Smooth muscle cell (in vitro differentiated cells): ENCODE data around the gene RING1. TPM values are rescaled to one million over a fixed set of nuclear protein-coding genes. Genes with fewer than 3 reads are reported as not detected.

Experiments used
- DNase-seq: peaks from one replicate; lab custom pipeline; 2025; ENCODE audit not compliant: unreplicated experiment; lab: John Stamatoyannopoulos, UW
- H2AFZ ChIP-seq: fragments of 200-600 bp; sonication (generic); 2 replicates; pipeline ENCODE4 v1.6.0; 2016; ENCODE audit warnings: antibody characterized with exemption, low read depth, mild to moderate bottlenecking
- H3F3A ChIP-seq: fragments of 200-600 bp; sonication (generic); 2 replicates; pipeline ENCODE4 v1.6.0; 2017; ENCODE audit warnings: antibody characterized with exemption, low read depth
- H3K27ac ChIP-seq: fragments of 200-600 bp; sonication (generic); 2 replicates; pipeline ENCODE4 v1.5.1; 2016; ENCODE audit warnings: low read depth, mild to moderate bottlenecking
- H3K27me3 ChIP-seq: fragments of 200-600 bp; sonication (generic); 2 replicates; pipeline ENCODE4 v1.6.1; 2016; ENCODE audit warnings: low read depth, mild to moderate bottlenecking
- H3K36me3 ChIP-seq: fragments of 200-600 bp; sonication (generic); 2 replicates; pipeline ENCODE4 v1.5.1; 2016; ENCODE audit warnings: low read depth
- H3K4me1 ChIP-seq: fragments of 200-600 bp; sonication (generic); 2 replicates; pipeline ENCODE4 v1.5.1; 2016; ENCODE audit warnings: low read depth
- H3K4me2 ChIP-seq: fragments of 200-600 bp; sonication (generic); 2 replicates; pipeline ENCODE4 v1.6.0; 2016; ENCODE audit warnings: mild to moderate bottlenecking
- H3K4me3 ChIP-seq: fragments of 200-600 bp; sonication (generic); 2 replicates; pipeline ENCODE4 v1.5.1; 2016; ENCODE audit warnings: mild to moderate bottlenecking
- H3K79me2 ChIP-seq: fragments of 200-600 bp; sonication (generic); 2 replicates; pipeline ENCODE4 v1.6.0; 2016; ENCODE audit warnings: low read depth, mild to moderate bottlenecking
- H3K9ac ChIP-seq: fragments of 200-600 bp; sonication (generic); 2 replicates; pipeline ENCODE4 v1.6.0; 2016; ENCODE audit warnings: low read depth
- H3K9me3 ChIP-seq: fragments of 200-600 bp; sonication (generic); replicated peaks from 2 replicates; pipeline ENCODE4 v1.5.1; 2016; ENCODE audit warnings: low read depth
- H4K20me1 ChIP-seq: fragments of 200-600 bp; sonication (generic); 2 replicates; pipeline ENCODE4 v1.6.0; 2016; ENCODE audit warnings: low read depth
- WGBS: methylation state at CpG from one replicate; pipeline ENCODE4 v1.1.7; 2016; ENCODE audit warnings: low lambda C conversion rate; 5-methylcytosine and 5-hydroxymethylcytosine counted together
- polyA plus RNA-seq: library from polyadenylated mRNA; unstranded; fragments of >200 nt; fragmentation: Nextera tagmentation; extraction: Ambion mirVana; gene quantifications from 2 replicates; pipeline ENCODE4 v1.2.1, GENCODE V29; 2016
- total RNA-seq: library from RNA; depleted of rRNA; stranded (reverse); fragments of >200 nt; gene quantifications from 2 replicates; pipeline ENCODE4 v1.2.3, GENCODE V29; 2014
- TF ChIP-seq, protein P1 (sequence below): fragments of 200-600 bp; sonication (generic); IDR thresholded peaks from 2 replicates; pipeline ENCODE4 v1.5.1; 2017; ENCODE audit warnings: borderline replicate concordance, mild to moderate bottlenecking, antibody characterized with exemption; ENCODE audit not compliant: insufficient read depth, poor library complexity, severe bottlenecking

Gene RING1
- total and polyA plus RNA-seq, 2 experiments from 2014 or later: 31.6 to 32.2 TPM

DNA sequence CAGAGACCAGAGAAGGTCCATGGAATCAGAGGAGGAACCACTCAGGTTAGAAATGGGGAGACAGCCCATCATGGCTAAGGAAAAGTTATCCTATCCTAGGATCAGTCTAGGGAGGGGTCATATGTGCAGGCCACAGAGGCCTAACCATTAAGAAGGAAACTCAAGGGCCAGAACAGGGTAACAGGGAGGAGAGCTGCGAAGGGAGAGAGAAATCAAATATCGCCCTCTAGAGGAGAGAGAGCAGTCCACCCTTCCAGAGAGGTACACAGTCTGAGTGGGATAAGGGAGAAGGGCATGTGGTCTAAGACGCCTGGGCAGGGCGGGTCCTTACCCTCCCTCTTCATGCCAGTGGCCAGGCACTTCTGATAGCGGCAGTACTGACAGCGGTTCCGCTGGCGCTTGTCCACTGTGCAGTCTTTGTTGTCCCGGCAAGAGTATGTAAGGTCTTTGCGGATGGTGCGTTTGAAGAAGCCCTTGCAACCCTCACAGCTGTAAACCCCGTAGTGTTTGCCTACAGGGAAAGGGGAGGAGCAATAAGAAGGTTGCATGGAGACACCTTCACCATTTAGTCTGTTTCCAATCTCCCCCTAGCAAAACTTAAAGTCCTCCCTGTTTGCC, 10.8 kb upstream of the RING1 start:
- H3K4me2 ChIP-seq: no peak overlapping the region

DNA sequence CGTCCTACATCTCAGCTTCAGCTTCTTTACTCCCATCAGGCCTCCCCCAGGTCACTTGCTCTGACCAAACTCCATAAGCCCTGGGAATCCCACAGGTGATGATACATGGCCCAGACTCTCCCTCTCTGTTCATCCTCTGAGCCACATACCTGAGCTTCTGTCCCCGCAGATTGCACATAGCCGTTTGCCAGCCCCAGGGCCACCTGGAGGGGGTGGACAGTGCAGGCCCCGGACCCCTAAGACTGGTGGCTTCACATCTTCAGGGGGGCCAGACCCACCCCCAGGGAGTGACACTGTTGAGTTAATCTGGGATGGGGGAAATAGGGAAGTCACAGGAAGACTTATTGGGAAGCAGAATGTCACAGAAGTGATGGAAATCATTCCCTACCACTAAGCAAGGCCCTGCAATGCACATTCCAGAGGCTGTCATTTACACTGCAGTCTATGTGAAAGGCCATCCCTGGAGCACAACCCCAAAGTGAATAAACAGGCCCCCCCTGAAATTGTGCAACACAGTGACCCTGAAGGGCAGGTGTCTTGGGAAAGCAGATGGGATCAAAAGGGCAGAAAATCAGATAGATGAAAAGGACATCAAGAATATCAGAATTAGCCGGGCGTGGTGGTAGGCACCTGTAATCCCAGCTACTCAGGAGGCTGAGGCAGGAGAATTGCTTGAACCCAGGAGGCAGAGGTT, 10.0 kb upstream of the RING1 start:
- Histone ChIP-seq H3K27me3 (no peaks in the 10 kb centered on the region), H3K4me1 (peaks cover 19% of the 10 kb centered on the region), H4K20me1 (peaks cover 83% of the 10 kb centered on the region), H3F3A (peaks cover 14% of the 10 kb centered on the region), H3K9me3 (no peaks in the 10 kb centered on the region), H3K4me2 (peak overlapping the region; percentile 36), H3K4me3 (no peak overlapping the region), H2AFZ (no peak overlapping the region), H3K27ac (no peak overlapping the region), H3K36me3 (peaks cover 6% of the 10 kb centered on the region), H3K79me2 (peaks cover 39% of the 10 kb centered on the region), H3K9ac (no peak overlapping the region)
- 96% methylated on average over 6 of the region's 6 CpGs for WGBS
- no peak for DNase-seq
- TF ChIP-seq, protein P1, sequence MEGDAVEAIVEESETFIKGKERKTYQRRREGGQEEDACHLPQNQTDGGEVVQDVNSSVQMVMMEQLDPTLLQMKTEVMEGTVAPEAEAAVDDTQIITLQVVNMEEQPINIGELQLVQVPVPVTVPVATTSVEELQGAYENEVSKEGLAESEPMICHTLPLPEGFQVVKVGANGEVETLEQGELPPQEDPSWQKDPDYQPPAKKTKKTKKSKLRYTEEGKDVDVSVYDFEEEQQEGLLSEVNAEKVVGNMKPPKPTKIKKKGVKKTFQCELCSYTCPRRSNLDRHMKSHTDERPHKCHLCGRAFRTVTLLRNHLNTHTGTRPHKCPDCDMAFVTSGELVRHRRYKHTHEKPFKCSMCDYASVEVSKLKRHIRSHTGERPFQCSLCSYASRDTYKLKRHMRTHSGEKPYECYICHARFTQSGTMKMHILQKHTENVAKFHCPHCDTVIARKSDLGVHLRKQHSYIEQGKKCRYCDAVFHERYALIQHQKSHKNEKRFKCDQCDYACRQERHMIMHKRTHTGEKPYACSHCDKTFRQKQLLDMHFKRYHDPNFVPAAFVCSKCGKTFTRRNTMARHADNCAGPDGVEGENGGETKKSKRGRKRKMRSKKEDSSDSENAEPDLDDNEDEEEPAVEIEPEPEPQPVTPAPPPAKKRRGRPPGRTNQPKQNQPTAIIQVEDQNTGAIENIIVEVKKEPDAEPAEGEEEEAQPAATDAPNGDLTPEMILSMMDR: no peak

More for the DNA sequence above, 10.8 kb upstream of the RING1 start:
- no peak overlapping the region for H3K27ac ChIP-seq
- H2AFZ ChIP-seq: no peak overlapping the region
- TF ChIP-seq, protein P1: peak; percentile 62
- no peak overlapping the region for H3K4me3 ChIP-seq
- H3K9me3 ChIP-seq: no peaks in the 10 kb centered on the region
- H3K4me1 ChIP-seq: peaks cover 23% of the 10 kb centered on the region
- H3K79me2 ChIP-seq: peaks cover 31% of the 10 kb centered on the region
- H3K27me3 ChIP-seq: peaks cover 4% of the 10 kb centered on the region
- H4K20me1 ChIP-seq: peaks cover 76% of the 10 kb centered on the region
- peaks cover 5% of the 10 kb centered on the region for H3K36me3 ChIP-seq
- no peak overlapping the region for H3K9ac ChIP-seq
- no peak for DNase-seq
- H3F3A ChIP-seq: peaks cover 17% of the 10 kb centered on the region
- 42% methylated on average over 12 of the region's 12 CpGs for WGBS

DNA sequence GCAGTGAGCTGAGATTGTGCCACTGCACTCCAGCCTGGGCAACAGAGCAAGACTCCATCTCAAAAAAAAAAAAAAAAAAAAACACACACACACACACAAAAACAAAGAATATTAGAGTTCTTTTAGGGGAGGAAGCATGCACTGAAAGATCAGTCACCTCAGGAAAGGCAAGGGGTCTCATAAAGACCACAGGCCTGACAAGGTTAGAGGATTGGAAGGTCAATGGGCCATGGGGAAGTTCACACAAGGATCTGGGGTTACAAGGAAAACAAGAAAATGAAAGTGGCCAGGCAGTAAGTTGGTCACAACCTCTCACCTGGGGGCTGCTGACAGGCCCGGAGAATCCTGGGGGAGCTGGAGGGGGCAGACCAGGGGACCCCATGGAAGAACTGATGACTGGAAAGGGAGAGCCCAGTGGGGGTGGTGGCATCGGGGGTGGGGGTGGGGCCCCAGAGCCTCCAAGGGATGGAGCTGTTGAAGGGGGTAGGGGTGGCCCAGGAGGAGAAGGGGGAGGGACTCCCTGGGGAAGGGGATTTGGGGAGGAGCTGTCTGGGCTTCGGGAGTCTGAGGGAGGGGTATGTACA, 9.4 kb upstream of the RING1 start:
- Histone ChIP-seq H3K36me3 (peaks cover 6% of the 10 kb centered on the region), H3K4me1 (peaks cover 21% of the 10 kb centered on the region), H3F3A (peaks cover 14% of the 10 kb centered on the region), H3K27me3 (no peaks in the 10 kb centered on the region), H3K4me3 (peak overlapping the region; percentile 88), H2AFZ (no peak overlapping the region), H4K20me1 (peaks cover 84% of the 10 kb centered on the region), H3K27ac (no peak overlapping the region), H3K9me3 (no peaks in the 10 kb centered on the region), H3K79me2 (peaks cover 44% of the 10 kb centered on the region), H3K9ac (no peak overlapping the region), H3K4me2 (peak overlapping the region; percentile 95)
- 50% methylated on average over 3 of the region's 3 CpGs for WGBS
- TF ChIP-seq, protein P1: no peak
- DNase-seq: no peak
